Measurements from ENCODE around the gene RIT2. TPM values are rescaled to one million over a fixed set of nuclear protein-coding genes. Genes with fewer than 3 reads are reported as not detected.

The RIT2 gene
- total and polyA plus RNA-seq, 3 donors from 2014 or later: 0.82 TPM; not detected in 2

DNA sequence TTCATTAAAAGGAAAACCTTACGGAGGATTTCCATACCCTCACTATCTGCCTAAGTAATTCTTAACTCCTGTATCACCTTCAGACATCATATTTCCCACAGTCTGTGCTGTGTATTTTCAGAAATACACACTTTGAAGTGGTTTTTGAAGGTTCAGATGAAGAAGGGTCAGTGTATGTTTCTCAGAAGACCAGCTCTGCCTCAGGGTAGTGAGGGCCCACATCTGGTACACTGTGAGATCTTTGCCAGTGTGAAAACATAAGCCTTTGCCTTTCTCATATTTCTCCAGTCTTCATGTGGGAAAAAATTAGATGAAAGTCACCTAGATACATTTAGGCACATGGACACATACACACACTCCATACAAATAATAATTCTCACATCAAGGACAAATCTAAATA is 408.4 kb downstream of the RIT2 start:
- H3K4me1 ChIP-seq: no peaks in the 10 kb centered on the region
- no peaks in the 10 kb centered on the region for H3K9me3 ChIP-seq
- H3K4me3 ChIP-seq: no peak overlapping the region
- H3K27ac ChIP-seq: no peak overlapping the region
- WGBS, 2 donors: 76 to 83% methylated on average over 1 of the region's 1 CpG
- H3K36me3 ChIP-seq (ENCODE audit: low read depth, missing control alignments): no peaks in the 10 kb centered on the region
- intact Hi-C loops (cut with DNase I; ENCODE audit: low total_unique reads): no loop called here
- DNase-seq: no peak
- no peaks in the 10 kb centered on the region for H3K27me3 ChIP-seq
- no peak for TF ChIP-seq POLR2A (IDR thresholded peaks at IDR 0.05)
- TF ChIP-seq, protein P1, sequence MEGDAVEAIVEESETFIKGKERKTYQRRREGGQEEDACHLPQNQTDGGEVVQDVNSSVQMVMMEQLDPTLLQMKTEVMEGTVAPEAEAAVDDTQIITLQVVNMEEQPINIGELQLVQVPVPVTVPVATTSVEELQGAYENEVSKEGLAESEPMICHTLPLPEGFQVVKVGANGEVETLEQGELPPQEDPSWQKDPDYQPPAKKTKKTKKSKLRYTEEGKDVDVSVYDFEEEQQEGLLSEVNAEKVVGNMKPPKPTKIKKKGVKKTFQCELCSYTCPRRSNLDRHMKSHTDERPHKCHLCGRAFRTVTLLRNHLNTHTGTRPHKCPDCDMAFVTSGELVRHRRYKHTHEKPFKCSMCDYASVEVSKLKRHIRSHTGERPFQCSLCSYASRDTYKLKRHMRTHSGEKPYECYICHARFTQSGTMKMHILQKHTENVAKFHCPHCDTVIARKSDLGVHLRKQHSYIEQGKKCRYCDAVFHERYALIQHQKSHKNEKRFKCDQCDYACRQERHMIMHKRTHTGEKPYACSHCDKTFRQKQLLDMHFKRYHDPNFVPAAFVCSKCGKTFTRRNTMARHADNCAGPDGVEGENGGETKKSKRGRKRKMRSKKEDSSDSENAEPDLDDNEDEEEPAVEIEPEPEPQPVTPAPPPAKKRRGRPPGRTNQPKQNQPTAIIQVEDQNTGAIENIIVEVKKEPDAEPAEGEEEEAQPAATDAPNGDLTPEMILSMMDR (IDR thresholded peaks at IDR 0.05): no peak

DNA sequence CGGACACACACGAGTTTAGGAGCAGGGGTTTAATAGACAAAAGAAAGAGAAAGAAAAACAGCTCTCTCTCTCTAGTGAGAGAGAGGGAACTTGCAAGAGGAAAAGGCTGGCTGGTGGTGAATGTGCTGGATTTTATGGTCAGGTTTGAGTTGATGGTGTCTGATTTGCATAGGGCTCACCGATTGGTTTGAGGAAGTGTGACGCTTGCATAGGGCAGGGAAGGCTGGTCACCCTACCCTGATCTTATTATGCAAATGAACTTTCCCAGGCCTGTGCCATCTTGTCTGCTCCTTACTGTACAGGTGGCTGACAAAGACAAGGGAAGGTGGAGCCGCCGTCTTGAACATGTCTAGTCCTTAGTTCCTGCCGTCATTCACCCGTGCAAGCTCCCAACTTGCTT is 408.9 kb downstream of the RIT2 start:
- Histone ChIP-seq H3K4me3 (no peak overlapping the region), H3K9me3 (no peaks in the 10 kb centered on the region), H3K27me3 (no peaks in the 10 kb centered on the region), H3K4me1 (no peaks in the 10 kb centered on the region), H3K27ac (no peak overlapping the region), H3K36me3 (ENCODE audit: low read depth, missing control alignments) (no peaks in the 10 kb centered on the region)
- intact Hi-C loops (cut with DNase I; ENCODE audit: low total_unique reads): no loop called here
- DNase-seq: peak; percentile 16
- TF ChIP-seq, protein P1 (IDR thresholded peaks at IDR 0.05): no peak
- no peak for TF ChIP-seq POLR2A (IDR thresholded peaks at IDR 0.05)
- 52 to 61% methylated on average over 8 of the region's 8 CpGs for WGBS, 2 donors

DNA sequence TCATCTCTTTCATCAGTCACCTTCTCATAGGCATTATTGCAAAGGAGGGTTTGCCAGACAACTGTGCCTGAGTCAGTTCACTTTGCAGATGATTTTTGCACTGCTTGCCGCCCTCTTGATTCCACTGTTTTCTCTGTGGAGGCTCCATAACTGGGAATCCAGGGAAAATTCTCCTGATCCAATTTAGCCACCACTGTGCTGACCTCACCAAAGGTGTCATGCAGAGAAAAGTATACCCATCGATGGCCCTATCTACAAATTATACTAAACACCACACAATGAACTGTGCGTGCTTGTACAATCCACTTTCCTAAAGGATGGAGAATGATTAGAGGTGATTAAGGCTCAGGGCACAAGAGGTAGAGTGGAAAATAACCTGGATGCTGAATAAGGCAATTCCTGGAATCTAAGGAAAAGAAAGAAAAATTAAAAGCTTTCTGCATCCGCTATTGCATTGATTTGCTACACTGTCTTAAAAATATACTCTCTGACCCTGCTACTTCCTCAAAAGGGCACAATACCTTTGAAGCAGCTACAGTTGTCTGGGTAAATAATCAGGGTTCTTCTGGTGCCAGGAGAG is 409.4 kb downstream of the RIT2 start:
- no peak for DNase-seq
- H3K27me3 ChIP-seq: no peaks in the 10 kb centered on the region
- no peaks in the 10 kb centered on the region for H3K36me3 ChIP-seq (ENCODE audit: low read depth, missing control alignments)
- H3K9me3 ChIP-seq: no peaks in the 10 kb centered on the region
- WGBS, 2 donors: 63 to 75% methylated on average over 4 of the region's 4 CpGs
- no peak for TF ChIP-seq POLR2A (IDR thresholded peaks at IDR 0.05)
- TF ChIP-seq, protein P1 (IDR thresholded peaks at IDR 0.05): no peak
- no peaks in the 10 kb centered on the region for H3K4me1 ChIP-seq
- intact Hi-C loops (cut with DNase I; ENCODE audit: low total_unique reads): no loop called here
- no peak overlapping the region for H3K27ac ChIP-seq
- H3K4me3 ChIP-seq: no peak overlapping the region

Other genes with a start within 250 kb of the RIT2 start
- gene SYT4, start 161.8 kb upstream of the RIT2 start, total RNA-seq: under 1 TPM; 0.31 to 0.63 TPM
- 1.2 TPM for gene SYT4, start 161.8 kb upstream of the RIT2 start, polyA plus RNA-seq (ENCODE audit: insufficient read depth, low read depth, low replicate concordance)